Hepatic stellate cell (primary cell): ENCODE measurements around the gene THAP8.
"Not testable (repeated sequence)": the region's sequence is repeated elsewhere in the genome, so short reads cannot be mapped to it uniquely, and the experiment has no call there.

ENCODE experiments used
- DNase-seq: peaks from one replicate; pipeline ENCODE4 v3.0.0; 2011; ENCODE audit warnings: low spot score

THAP8 gene

DNA sequence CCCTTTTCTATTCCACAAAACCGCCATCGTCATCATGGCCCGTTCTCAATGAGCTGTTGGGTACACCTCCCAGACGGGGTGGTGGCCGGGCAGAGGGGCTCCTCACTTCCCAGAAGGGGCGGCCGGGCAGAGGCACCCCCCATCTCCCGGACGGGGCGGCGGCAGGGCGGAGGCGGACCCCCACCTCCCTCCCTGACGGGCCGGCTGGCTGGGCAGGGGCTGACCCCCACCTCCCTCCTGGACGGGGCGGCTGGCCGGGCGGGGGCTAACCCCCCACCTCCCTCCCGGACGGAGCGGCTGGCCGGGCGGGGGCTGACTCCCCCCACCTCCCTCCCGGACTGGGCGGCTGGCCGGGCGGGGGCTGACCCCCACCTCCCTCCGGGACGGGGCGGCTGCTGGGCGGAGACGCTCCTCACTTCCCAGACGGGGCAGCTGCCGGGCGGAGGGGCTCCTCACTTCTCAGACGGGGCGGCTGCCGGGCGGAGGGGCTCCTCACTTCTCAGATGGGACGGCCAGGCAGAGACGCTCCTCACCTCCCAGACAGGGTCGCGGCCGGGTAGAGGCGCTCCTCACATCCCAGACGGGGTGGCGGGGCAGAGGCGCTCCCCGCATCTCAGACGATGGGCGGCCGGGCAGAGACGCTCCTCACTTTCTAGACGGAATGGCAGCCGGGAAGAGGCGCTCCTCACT, 14.9 kb upstream of the THAP8 start:
- DNase-seq = not testable (repeated sequence)

DNA sequence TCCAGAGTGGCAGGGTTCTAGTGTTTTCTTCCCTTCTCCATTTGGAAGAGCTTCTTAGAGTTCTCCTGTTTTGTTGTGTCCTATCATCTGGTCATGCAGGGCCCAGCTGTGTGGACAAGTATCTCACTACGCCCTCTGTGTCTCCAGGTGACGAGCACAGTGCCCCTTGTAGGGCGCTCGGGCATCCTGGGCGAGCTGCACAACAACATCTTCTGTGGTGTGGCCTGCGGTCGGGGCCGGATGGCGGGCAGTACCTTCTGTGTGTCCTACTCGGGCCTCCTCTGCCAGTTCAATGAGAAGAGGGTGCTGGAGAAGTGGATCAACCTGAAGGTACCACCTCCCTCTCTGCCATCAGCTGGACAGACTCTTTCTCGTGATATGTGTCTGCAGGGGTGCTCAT, 13.6 kb upstream of the THAP8 start:
- no peak for DNase-seq

- no peak for DNase-seq
These were observed 10.7 kb upstream of the THAP8 start for GRCh38 chr19:36064826-36065225.

DNA sequence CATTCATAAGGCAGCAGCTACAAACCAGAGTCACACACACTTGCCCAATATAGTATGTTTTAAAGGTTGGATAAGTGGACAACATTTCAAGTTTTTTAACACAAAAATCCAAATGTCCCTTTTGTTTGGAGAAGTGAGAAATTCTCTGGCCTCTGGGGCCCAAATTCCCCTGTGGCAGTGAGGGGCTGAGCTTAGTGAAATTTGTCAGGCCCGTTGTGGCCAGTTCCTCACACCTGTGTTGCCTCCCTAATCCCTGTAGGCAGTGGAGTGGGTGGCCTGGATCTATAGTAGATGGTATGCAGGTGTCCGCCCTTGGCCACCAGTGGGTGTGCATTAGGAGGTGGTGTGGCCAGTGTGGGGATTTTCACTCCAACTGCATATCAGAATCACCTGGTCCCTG, 7.3 kb upstream of the THAP8 start:
- no peak for DNase-seq

GRCh38 chr19:36060430-36060829, 6.3 kb upstream of the THAP8 start:
- DNase-seq = peak; percentile 73

GRCh38 chr19:36059180-36059910, 5.3 kb upstream of the THAP8 start:
- DNase-seq = no peak

DNA sequence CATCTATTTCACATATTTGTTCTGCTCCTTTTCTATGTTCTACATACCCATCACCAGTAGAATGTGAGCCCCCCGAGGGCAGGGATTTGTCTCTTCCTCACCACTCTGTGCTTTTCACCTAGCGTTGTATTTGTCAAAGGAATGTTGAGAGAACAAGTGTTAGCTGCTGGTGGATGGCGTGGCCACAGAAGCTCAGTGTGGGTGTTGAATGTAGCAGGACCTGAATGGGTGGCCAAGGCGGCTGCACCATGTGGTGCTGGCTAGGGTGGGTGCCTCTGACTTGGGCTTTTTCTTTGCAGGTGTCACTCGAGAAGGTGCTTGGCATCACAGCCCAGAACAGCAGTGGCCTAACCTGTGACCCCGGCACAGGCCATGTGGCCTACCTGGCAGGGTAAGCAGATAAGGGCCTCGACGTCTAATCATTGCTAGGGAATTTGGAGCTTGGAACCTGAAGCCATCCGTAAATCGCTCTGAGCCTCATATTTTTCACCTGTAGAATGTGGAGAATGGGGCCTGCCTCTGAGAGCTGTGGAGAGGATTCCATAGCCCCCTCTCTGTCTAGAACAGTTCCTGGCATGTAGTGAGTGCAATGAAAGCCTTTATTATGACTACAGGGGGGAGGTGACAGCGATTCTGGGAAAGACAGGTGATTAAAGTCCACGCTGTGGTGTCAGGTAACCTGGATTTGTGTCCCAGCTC, 4.5 kb upstream of the THAP8 start:
- DNase-seq = no peak

- DNase-seq = peak; percentile 99
These were observed 925 bp upstream of the THAP8 start, which contains the start of gene WDR62 for GRCh38 chr19:36054733-36055686. Gene WDR62, plus strand, starts transcription at chr19:36054897. Its CDS starts 75 bp downstream, at chr19:36054972.

- no peak for DNase-seq
These were observed 2.4 kb downstream of the THAP8 start for GRCh38 chr19:36051637-36052036.

DNA sequence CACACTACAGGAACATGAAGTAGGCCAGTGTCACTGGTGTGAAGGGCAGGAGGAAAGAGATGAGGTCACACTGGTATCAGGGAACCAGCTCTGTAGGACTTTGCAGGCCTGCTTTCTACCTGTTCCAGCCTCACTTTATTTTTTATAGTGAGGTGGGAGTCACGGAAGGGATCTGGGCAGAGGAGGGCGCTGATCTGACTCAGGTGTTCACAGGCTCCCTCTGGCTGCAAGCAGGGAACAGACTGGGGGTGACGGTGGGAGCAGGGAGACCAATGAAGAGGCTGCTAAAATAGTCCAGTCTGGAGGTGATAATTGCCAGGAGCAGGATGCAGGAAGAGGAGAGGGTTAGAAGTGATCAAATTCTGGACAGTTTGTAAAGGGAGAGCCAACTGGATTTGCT, 2.8 kb downstream of the THAP8 start:
- DNase-seq = no peak

- no peak for DNase-seq
These were observed 4.9 kb downstream of the THAP8 start for GRCh38 chr19:36049080-36049698.

DNA sequence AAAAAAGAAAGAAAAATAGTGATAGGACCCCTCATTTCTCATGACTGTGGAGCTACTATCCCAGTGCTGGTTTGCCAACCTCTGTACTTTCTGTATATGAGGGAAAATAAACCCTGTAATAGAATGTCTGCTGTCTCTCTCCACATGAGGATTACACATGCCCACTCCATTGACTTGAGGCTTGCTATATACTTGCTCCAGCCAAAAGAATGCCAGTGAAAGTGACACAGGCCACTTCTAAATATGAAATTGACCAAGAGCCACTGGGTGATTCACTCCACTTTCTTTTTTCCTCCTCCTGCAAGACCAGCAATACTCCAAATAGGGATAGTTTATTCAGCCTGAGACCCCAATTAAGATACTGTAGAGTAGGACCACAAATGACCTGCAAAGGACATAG, 6.2 kb downstream of the THAP8 start:
- no peak for DNase-seq

GRCh38 chr19:36046443-36047050, 7.5 kb downstream of the THAP8 start:
- no peak for DNase-seq

- no peak for DNase-seq
These were observed 10.1 kb downstream of the THAP8 start for GRCh38 chr19:36043952-36044351.

- peak; percentile 63 for DNase-seq
These were observed 12.3 kb downstream of the THAP8 start for GRCh38 chr19:36041831-36042230.

DNA sequence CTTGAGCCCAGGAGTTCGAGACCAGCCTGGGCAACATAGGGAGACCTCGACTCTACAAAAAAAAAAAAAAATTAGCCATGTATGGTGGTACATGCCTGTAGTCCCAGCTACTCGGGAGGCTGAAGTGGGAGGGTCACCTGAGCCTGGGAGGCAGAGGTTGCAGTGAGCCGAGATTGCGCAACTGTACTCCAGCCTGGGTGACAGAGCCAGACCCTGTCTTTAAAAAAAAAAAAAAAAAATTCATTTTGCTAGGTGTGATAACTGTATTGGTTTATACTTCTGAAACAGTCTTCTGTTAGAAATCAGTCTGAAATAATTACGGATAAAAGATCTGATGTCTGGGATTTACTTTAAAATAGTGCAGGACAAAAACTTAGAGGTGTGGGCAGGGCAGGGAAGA, 13.0 kb downstream of the THAP8 start:
- not testable (repeated sequence) for DNase-seq

- no peak for DNase-seq
These were observed 13.6 kb downstream of the THAP8 start for GRCh38 chr19:36040495-36040894.

DNA sequence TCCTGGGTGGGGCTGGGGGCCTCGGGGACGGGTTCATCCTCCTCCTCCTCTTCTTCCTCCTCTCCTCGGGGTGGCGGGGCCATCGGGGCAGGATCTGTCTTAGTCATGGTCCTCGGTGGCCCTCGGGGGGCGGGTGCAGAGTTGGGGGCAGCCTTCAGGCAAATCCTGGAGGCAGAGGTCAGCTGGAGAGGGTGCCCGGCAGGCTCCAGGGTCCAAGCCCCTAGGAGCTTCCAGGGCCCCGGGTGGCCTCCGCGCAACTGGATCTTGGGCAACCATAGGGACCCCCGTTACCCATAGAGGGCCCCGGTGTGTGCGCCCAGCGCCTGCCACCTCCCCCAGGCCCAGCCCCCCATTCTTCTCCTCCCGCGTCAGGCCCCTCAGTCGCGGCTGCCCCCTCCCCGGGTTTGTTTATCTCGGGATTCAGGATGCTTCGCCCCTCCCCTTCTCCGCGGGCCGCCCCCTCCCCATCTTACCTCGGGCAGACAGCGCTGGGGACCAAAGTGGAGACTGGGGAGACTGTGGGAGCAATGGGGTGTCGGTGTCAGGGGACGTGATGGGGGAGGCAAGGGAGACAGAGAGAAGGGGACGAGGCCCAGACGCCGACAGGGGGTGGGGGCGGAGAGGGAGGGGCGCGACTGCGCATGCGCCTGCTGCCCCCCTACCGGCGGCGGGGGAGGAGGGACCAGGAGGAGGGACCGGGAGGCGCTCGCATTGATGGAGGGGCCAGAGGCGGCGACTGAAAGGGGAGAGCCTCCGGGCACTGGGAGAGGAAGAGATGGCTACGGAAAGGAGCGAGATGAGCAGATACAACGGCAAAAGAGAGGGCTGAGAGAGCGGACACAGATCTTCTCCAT, 21.6 kb downstream of the THAP8 start, which contains the start of gene CLIP3:
TSS of gene CLIP3 (minus strand) at position 623 of the 854 bp plus-strand sequence. CDS start at position 107, 516 bp downstream.
- DNase-seq = peak; percentile 99

- DNase-seq = no peak
These were observed 22.8 kb downstream of the THAP8 start for GRCh38 chr19:36031308-36031707.
